OCI-LY3 (cell line): ENCODE measurements around the gene ATP9A.

ENCODE experiments used
- H2AFZ ChIP-seq: fragments of 200-600, 300-600 bp; shearing (Covaris generic); 2 replicates; pipeline ENCODE4 v1.6.0; 2014; ENCODE audit warnings: antibody characterized with exemption, low read depth, low read length
- H3K27ac ChIP-seq: fragments of 200-600, 300-600 bp; sonication (generic); 2 replicates; pipeline ENCODE4 v1.5.1; 2014; ENCODE audit warnings: mild to moderate bottlenecking, low read length, moderate library complexity, mixed read lengths
- H3K27me3 ChIP-seq: fragments of 200-600, 300-600 bp; sonication (generic); 2 replicates; pipeline ENCODE4 v1.6.1; 2014; ENCODE audit warnings: low read depth, low read length, mixed read lengths
- H3K36me3 ChIP-seq: fragments of 200-600, 300-600 bp; sonication (generic); replicated peaks from 2 replicates; pipeline ENCODE3; 2014; ENCODE audit warnings: low read depth, low read length, mixed read lengths
- H3K4me1 ChIP-seq: fragments of 300-600, 200-600 bp; sonication (generic); 2 replicates; pipeline ENCODE4 v1.6.1; 2014; ENCODE audit warnings: low read length, mixed read lengths
- H3K4me2 ChIP-seq: fragments of 200-600, 300-600 bp; sonication (generic); 2 replicates; pipeline ENCODE4 v1.6.1; 2014; ENCODE audit warnings: low read length, mixed read lengths
- H3K4me3 ChIP-seq: fragments of 300-600, 200-600 bp; sonication (generic); 2 replicates; pipeline ENCODE4 v1.5.1; 2014; ENCODE audit warnings: antibody characterized with exemption, mild to moderate bottlenecking, low read length, moderate library complexity
- H3K79me2 ChIP-seq: fragments of 300-600, 200-600 bp; shearing (Covaris generic); 2 replicates; pipeline ENCODE4 v1.6.1; 2014; ENCODE audit warnings: mild to moderate bottlenecking, low read length, mixed read lengths
- H3K9ac ChIP-seq: fragments of 300-600, 200-600 bp; shearing (Covaris generic); 2 replicates; pipeline ENCODE4 v1.6.0; 2014; ENCODE audit warnings: mild to moderate bottlenecking, low read length, moderate library complexity
- H3K9me3 ChIP-seq: fragments of 200-600, 300-600 bp; shearing (Covaris generic); 2 replicates; pipeline ENCODE4 v1.6.1; 2014; ENCODE audit warnings: low read length, mixed read lengths; ENCODE audit not compliant: insufficient read depth
- H4K20me1 ChIP-seq: fragments of 200-600, 300-600 bp; sonication (generic); 2 replicates; pipeline ENCODE4 v1.6.1; 2016; ENCODE audit warnings: low read length, mixed read lengths; ENCODE audit not compliant: insufficient read depth
- EZH2phosphoT487 ChIP-seq: fragments of 200-600 bp; shearing (Covaris generic); IDR thresholded peaks from 2 replicates; pipeline ENCODE4 v1.6.1; 2018; ENCODE audit warnings: antibody characterized with exemption, mixed run types, low read depth
- TF ChIP-seq, protein P1 (sequence below): fragments of 200-600, 300-600 bp; sonication (generic); IDR thresholded peaks from 2 replicates; pipeline ENCODE4 v1.5.1; 2014; ENCODE audit warnings: antibody characterized with exemption, low read length, low read depth

The ATP9A gene

DNA sequence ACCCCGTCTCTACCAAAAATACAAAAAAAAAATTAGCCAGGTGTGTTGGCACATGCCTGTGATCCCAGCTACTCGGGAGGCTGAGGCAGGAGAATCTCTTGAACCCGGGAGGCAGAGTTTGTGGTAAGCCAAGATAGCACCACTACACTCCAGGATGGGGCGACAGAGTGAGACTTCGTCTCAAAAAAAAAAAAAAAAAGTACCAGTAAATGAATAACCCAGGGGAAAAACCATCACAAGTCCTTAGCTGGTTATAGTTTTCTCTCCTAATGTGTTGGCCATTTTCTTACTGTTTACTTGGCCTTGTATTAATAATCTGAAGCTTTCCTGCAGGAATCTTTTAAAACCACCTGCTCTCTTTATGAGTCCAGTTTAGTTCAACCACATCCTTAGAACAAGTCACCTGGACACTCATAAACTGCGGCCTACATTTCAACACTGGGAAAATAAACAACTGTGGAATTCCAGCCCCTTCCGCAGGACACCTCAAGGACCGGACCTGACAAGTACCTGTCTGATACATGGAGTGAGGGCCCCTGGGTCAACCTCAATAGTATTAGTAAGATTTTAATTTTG, 102.6 kb downstream of the ATP9A start:
- no peak for TF ChIP-seq EZH2phosphoT487
- TF ChIP-seq, protein P1, sequence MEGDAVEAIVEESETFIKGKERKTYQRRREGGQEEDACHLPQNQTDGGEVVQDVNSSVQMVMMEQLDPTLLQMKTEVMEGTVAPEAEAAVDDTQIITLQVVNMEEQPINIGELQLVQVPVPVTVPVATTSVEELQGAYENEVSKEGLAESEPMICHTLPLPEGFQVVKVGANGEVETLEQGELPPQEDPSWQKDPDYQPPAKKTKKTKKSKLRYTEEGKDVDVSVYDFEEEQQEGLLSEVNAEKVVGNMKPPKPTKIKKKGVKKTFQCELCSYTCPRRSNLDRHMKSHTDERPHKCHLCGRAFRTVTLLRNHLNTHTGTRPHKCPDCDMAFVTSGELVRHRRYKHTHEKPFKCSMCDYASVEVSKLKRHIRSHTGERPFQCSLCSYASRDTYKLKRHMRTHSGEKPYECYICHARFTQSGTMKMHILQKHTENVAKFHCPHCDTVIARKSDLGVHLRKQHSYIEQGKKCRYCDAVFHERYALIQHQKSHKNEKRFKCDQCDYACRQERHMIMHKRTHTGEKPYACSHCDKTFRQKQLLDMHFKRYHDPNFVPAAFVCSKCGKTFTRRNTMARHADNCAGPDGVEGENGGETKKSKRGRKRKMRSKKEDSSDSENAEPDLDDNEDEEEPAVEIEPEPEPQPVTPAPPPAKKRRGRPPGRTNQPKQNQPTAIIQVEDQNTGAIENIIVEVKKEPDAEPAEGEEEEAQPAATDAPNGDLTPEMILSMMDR: no peak
- no peak overlapping the region for H2AFZ ChIP-seq

DNA sequence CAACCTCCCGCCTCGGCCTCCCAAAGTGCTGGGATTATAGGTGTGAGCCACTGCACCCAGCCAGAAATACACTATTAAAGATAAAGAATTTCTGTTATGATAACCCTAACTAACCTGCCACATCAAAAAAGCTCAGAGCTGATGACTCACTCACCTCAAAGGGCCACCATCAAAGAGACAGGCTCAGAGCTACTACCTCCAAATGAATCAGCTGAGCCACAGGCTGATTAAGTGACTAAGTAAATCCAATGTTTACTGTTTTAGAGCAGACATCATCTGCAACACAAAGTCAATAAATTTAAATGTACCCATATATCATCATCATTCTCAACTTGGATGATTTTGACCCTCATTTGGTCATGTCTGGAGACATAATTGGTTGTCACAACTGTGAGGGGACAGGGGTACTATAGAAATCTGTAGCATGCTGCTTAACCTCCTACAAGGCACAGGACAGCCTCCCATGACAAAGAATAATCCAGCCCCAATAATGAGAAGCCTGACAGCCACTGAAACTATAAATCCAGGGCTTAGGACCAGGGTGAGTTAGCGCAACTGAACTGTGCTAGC, 106.5 kb downstream of the ATP9A start:
- H3K4me3 ChIP-seq: no peak overlapping the region
- peaks cover 17% of the 10 kb centered on the region for H3K4me1 ChIP-seq
- no peak overlapping the region for H3K27ac ChIP-seq

More for the DNA sequence above, 102.6 kb downstream of the ATP9A start:
- no peak overlapping the region for H3K27ac ChIP-seq
- H3K36me3 ChIP-seq: no peaks in the 10 kb centered on the region
- no peaks in the 10 kb centered on the region for H3K9me3 ChIP-seq
- H3K27me3 ChIP-seq: peaks cover 28% of the 10 kb centered on the region
- H3K4me3 ChIP-seq: no peak overlapping the region
- peaks cover 17% of the 10 kb centered on the region for H3K4me1 ChIP-seq
- H3K9ac ChIP-seq: no peak overlapping the region
- H3K4me2 ChIP-seq: no peak overlapping the region
- no peaks in the 10 kb centered on the region for H3K79me2 ChIP-seq
- H4K20me1 ChIP-seq: no peaks in the 10 kb centered on the region

DNA sequence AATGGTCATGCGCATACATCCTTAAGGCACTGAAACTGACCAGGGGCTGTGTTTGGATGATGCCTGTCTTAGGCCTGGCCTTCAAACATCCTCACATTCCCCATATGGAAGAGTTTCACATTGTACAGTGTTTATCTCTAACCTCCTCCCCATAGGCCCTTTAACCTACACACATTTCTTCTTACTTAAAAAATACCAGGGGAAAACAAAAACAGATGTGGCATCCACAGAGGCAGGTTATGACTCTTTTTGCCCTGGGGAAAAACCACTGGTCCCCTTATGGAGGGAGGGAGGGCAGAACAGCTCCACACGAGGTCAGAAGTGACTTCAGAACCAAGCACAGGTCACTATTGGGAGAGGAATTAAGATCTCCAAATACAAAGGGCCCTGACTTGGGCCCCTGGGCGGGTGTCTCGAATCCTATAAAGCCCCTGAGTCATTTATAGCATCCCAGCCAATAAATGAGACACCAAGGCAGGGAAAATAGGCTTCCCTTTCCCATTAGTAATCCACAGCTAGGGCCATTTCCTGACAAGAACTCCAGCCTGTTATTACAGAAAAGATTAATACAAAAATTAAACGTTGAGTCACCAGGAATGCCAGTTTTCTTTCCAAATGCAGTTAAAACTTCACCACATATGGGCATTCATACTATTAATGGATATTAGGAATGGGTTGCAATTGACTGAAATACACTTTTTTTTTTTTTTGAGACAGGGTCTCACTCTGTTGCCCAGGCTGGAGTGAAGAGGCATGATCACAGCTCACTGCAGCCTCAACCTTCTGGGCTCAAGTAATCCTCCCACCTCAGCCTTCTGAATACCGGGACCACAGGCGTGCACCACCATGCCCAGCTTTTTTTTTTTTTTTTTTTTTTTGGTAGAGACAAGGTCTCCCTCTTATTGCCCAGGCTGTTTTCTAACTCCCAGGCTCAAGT, 107.2 kb downstream of the ATP9A start:
- no peaks in the 10 kb centered on the region for H4K20me1 ChIP-seq
- H3K4me3 ChIP-seq: no peak overlapping the region
- H3K9ac ChIP-seq: no peak overlapping the region
- no peak overlapping the region for H3K27ac ChIP-seq
- no peaks in the 10 kb centered on the region for H3K36me3 ChIP-seq
- peaks cover 14% of the 10 kb centered on the region for H3K4me1 ChIP-seq
- H3K4me2 ChIP-seq: no peak overlapping the region
- no peaks in the 10 kb centered on the region for H3K79me2 ChIP-seq
- no peaks in the 10 kb centered on the region for H3K9me3 ChIP-seq
- no peak overlapping the region for H2AFZ ChIP-seq
- TF ChIP-seq, protein P1: no peak
- no peak for TF ChIP-seq EZH2phosphoT487
- peaks cover 3% of the 10 kb centered on the region; the same call in 1 of the 2 replicates for H3K27me3 ChIP-seq

More for the DNA sequence above, 106.5 kb downstream of the ATP9A start:
- H2AFZ ChIP-seq: no peak overlapping the region
- H3K27me3 ChIP-seq: peaks cover 3% of the 10 kb centered on the region
- H3K9me3 ChIP-seq: no peaks in the 10 kb centered on the region
- no peak overlapping the region for H3K4me2 ChIP-seq
- H3K79me2 ChIP-seq: no peaks in the 10 kb centered on the region
- TF ChIP-seq, protein P1: no peak
- TF ChIP-seq EZH2phosphoT487: no peak
- no peaks in the 10 kb centered on the region for H3K36me3 ChIP-seq
- H3K9ac ChIP-seq: no peak overlapping the region
- no peaks in the 10 kb centered on the region for H4K20me1 ChIP-seq

DNA sequence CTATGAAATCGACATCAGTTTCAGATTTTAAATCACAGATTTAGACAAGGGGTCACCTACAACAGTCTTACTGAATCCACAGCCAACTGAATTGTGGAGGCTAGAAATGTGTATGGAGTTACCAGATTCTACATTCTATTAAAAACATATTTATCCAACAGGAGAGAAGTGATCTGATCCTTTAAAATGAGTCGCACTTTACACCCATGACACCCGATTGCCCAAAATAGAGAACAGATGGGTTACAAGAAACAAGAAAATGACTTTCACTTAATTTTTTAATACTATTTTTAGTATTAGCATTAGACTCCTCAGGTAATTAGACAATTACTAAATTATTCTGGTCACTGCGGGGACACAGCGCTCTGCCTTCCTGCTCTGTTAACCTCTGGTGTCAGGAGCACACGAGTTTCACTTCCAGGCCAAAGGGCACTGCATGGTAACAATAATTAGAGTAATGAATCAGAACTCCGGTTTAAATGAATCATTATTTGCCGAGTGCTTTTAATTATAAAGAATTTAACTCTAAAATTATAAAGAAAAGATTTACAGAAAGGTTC, 108.6 kb downstream of the ATP9A start:
- Histone ChIP-seq H3K4me2 (no peak overlapping the region), H3K27ac (no peak overlapping the region), H3K4me3 (no peak overlapping the region), H3K4me1 (peaks cover 5% of the 10 kb centered on the region; the same call in 1 of the 2 replicates), H3K36me3 (no peaks in the 10 kb centered on the region), H4K20me1 (no peaks in the 10 kb centered on the region), H3K27me3 (peaks cover 4% of the 10 kb centered on the region), H3K9me3 (no peaks in the 10 kb centered on the region), H3K9ac (no peak overlapping the region), H2AFZ (no peak overlapping the region), H3K79me2 (no peaks in the 10 kb centered on the region)
- TF ChIP-seq, protein P1: no peak
- no peak for TF ChIP-seq EZH2phosphoT487
